GM12878 (cell line): ENCODE results near the gene FMNL3. TPM values are rescaled to one million over a fixed set of nuclear protein-coding genes. Genes with fewer than 3 reads are reported as not detected.

Source experiments
- ATAC-seq: fragments of 200-7000 bp; cut with Tn5 transposase; 3 replicates; pipeline ENCODE4 v1.9.1; 2020; ENCODE audit warnings: mild to moderate bottlenecking, moderate library complexity
- BruUV-seq: library from RNA; stranded (reverse); fragments of 400-500 nt; replicated peaks from 2 replicates; lab custom pipeline; 2021; lab: Mats Ljungman, UMichigan
- CTCF ChIA-PET: fragments of 300-600 bp; sonication (Branson Sonifier 250); formaldehyde crosslinking; extraction: SDS; loops from one replicate; lab custom pipeline; 2021; ENCODE audit warnings: inconsistent platforms; lab: Yijun Ruan, JAX
- POLR2A ChIA-PET: fragments of 350-600 bp; formaldehyde crosslinking; extraction: SDS; loops from one replicate; lab custom pipeline; 2021; ENCODE audit warnings: inconsistent platforms; lab: Charles Lee
- RAD21 ChIA-PET: fragments of 300-600 bp; sonication (Branson Sonifier 250); formaldehyde crosslinking; loops from one replicate; lab custom pipeline; 2023; ENCODE audit warnings: antibody characterized with exemption; ENCODE audit not compliant: unreplicated experiment; lab: Charles Lee
- SMC1A ChIA-PET: fragments of 300-600 bp; sonication (Branson Sonifier 250); formaldehyde crosslinking; loops from one replicate; lab custom pipeline; 2023; ENCODE audit not compliant: unreplicated experiment, uncharacterized antibody; lab: Charles Lee
- DNase-seq: peaks from one replicate; pipeline ENCODE4 v3.0.0-alpha.2; 2011; ENCODE audit warnings: low read depth, low spot score
- FAIRE-seq: peaks from 3 replicates; lab custom pipeline; 2011; peaks lifted over from hg19 to GRCh38; lab: Jason Lieb, UNC
- H2AFZ ChIP-seq: 2 replicates; pipeline ENCODE4 v1.6.0; 2011; ENCODE audit warnings: low read depth, low read length, control low read depth; ENCODE audit not compliant: control insufficient read depth
- H3K27ac ChIP-seq: 2 replicates; pipeline ENCODE4 v1.5.1; 2011; ENCODE audit warnings: control low read depth; ENCODE audit not compliant: control insufficient read depth, insufficient read depth
- H3K27me3 ChIP-seq, 2 experiments: replicated peaks in 1 of 2; 2 replicates each; pipeline versions ENCODE4 v1.6.0 to v1.6.1; 2011; ENCODE audit warnings: low read length in 1 of 2; ENCODE audit not compliant: control insufficient read depth in 2 of 2, insufficient read depth in 2 of 2
- H3K36me3 ChIP-seq, 2 experiments: 2 replicates each; pipeline ENCODE4 v1.5.1; 2011; ENCODE audit warnings: low read length in 1 of 2; ENCODE audit not compliant: control insufficient read depth in 2 of 2, insufficient read depth in 2 of 2
- H3K4me1 ChIP-seq: 2 replicates; pipeline ENCODE4 v1.6.1; 2011; ENCODE audit warnings: mild to moderate bottlenecking, low read length, moderate library complexity, mixed read lengths; ENCODE audit not compliant: control insufficient read depth, insufficient read depth
- H3K4me2 ChIP-seq: 2 replicates; pipeline ENCODE4 v1.6.0; 2011; ENCODE audit warnings: control low read depth; ENCODE audit not compliant: control insufficient read depth, insufficient read depth
- H3K4me3 ChIP-seq: fragments of 200-600 bp; sonication (generic); 2 replicates; pipeline ENCODE4 v1.5.1; 2016
- H3K79me2 ChIP-seq: 2 replicates; pipeline ENCODE4 v1.6.0; 2011; ENCODE audit warnings: low read length; ENCODE audit not compliant: control insufficient read depth, insufficient read depth
- H3K9ac ChIP-seq: 2 replicates; pipeline ENCODE4 v1.8.0; 2011; ENCODE audit warnings: low read length, control low read depth, mixed read lengths; ENCODE audit not compliant: control insufficient read depth, insufficient read depth
- H3K9me3 ChIP-seq: replicated peaks from 3 replicates; pipeline ENCODE4 v1.5.1; 2011; ENCODE audit warnings: mild to moderate bottlenecking, low read length; ENCODE audit not compliant: control insufficient read depth, insufficient read depth
- H4K20me1 ChIP-seq: 2 replicates; pipeline ENCODE4 v1.6.0; 2011; ENCODE audit not compliant: control insufficient read depth, insufficient read depth
- BACH1 ChIP-seq: fragments of 450-650 bp; IDR thresholded peaks from 2 replicates; pipeline ENCODE4 v1.6.1; 2017; ENCODE audit warnings: mild to moderate bottlenecking, borderline replicate concordance
- CEBPB ChIP-seq, 2 experiments: fragments of 150-350 bp in 1 of 2; IDR thresholded peaks; 2 replicates each; pipeline ENCODE4 v1.6.1; 2012 to 2014; ENCODE audit warnings: low read depth in 2 of 2, low read length in 2 of 2, borderline replicate concordance in 1 of 2, inconsistent platforms in 1 of 2
- DPF2 ChIP-seq: fragments of 450-650 bp; IDR thresholded peaks from 2 replicates; pipeline ENCODE4 v1.6.1; 2017; ENCODE audit warnings: mild to moderate bottlenecking
- EP300 ChIP-seq, 2 experiments: fragments of 150-350 bp in 1 of 2; IDR thresholded peaks; 2 replicates each; pipeline ENCODE4 v1.6.1; 2011 to 2012; ENCODE audit warnings: low read depth in 2 of 2, low read length in 2 of 2, borderline replicate concordance in 1 of 2, improper control_type of control experiment in 1 of 2, inconsistent platforms in 1 of 2; ENCODE audit not compliant: control insufficient read depth in 1 of 2
- IKZF1 ChIP-seq: fragments of 450-650 bp; conservative IDR thresholded peaks from 2 replicates; pipeline ENCODE4 v1.6.1; 2017; ENCODE audit warnings: antibody characterized with exemption, mild to moderate bottlenecking
- MAX ChIP-seq: IDR thresholded peaks from 2 replicates; pipeline ENCODE4 v1.6.1; 2012; ENCODE audit warnings: low read depth, low read length, improper control_type of control experiment
- MLLT1 ChIP-seq: fragments of 450-650 bp; IDR thresholded peaks from 2 replicates; pipeline ENCODE4 v1.6.1; 2016; ENCODE audit warnings: mild to moderate bottlenecking
- MYB ChIP-seq: fragments of 150-350 bp; IDR thresholded peaks from 2 replicates; pipeline ENCODE4 v1.6.1; 2014; ENCODE audit warnings: mild to moderate bottlenecking, low read depth, low read length, borderline replicate concordance
- NFIC ChIP-seq: IDR thresholded peaks from 2 replicates; pipeline ENCODE4 v1.6.1; 2012; ENCODE audit warnings: low read depth, mild to moderate bottlenecking, inconsistent platforms, low read length, moderate library complexity
- NR2F1 ChIP-seq: fragments of 450-650 bp; conservative IDR thresholded peaks from 2 replicates; pipeline ENCODE4 v1.6.1; 2017; ENCODE audit warnings: mild to moderate bottlenecking
- PML ChIP-seq: IDR thresholded peaks from 2 replicates; pipeline ENCODE4 v1.6.1; 2012; ENCODE audit warnings: low read length, inconsistent platforms
- RUNX3 ChIP-seq: IDR thresholded peaks from 2 replicates; pipeline ENCODE4 v1.6.1; 2012; ENCODE audit warnings: low read length, inconsistent platforms
- SIX5 ChIP-seq: IDR thresholded peaks from 2 replicates; pipeline ENCODE4 v1.6.1; 2011; ENCODE audit warnings: mild to moderate bottlenecking, low read depth, low read length, moderate library complexity; ENCODE audit not compliant: severe bottlenecking
- SKIL ChIP-seq: fragments of 450-650 bp; IDR thresholded peaks from 2 replicates; pipeline ENCODE4 v1.6.1; 2017; ENCODE audit warnings: mild to moderate bottlenecking, low read depth, inconsistent platforms; ENCODE audit not compliant: poor library complexity, severe bottlenecking
- USF2 ChIP-seq: IDR thresholded peaks from 2 replicates; pipeline ENCODE4 v1.6.1; 2011; ENCODE audit warnings: low read depth, low read length, improper control_type of control experiment, borderline replicate concordance
- YBX1 ChIP-seq: fragments of 450-650 bp; IDR thresholded peaks from 2 replicates; pipeline ENCODE4 v1.6.1; 2016; ENCODE audit warnings: antibody characterized with exemption
- ZNF274 ChIP-seq: IDR thresholded peaks from one replicate; pipeline ENCODE4 v1.8.0; 2011; ENCODE audit not compliant: insufficient read length, insufficient read depth
- WGBS: methylation state at CpG from one replicate; pipeline ENCODE4 v1.1.6; 2016; ENCODE audit warnings: low lambda C conversion rate; ENCODE audit not compliant: insufficient replicate concordance, insufficient coverage; ENCODE audit errors: missing lambda C conversion rate; 5-methylcytosine and 5-hydroxymethylcytosine counted together
- in situ Hi-C: fragments of 300-500 bp; cut with MboI; formaldehyde crosslinking; loops from 9 replicates; pipeline ENCODE4 v1.14.3; 2018; ENCODE audit warnings: mixed read lengths
- intact Hi-C: fragments of 100-400 bp; cut with micrococcal nuclease; formaldehyde crosslinking; loops from one replicate; pipeline ENCODE4 v1.14.2; 2022; ENCODE audit not compliant: unreplicated experiment
- polyA plus RNA-seq, 11 experiments: library from polyadenylated mRNA; depleted of rRNA in 4 of 11; unstranded in 6 of 11; stranded (reverse) in 5 of 11; fragments of >200 nt; fragmentation: Nextera tagmentation in 4 of 11; fragmentation: Illumina TruSeq in 1 of 11; extraction: Ambion mirVana in 4 of 11; extraction: Trizol in 1 of 11; gene quantifications; 1 replicate in 1 of 11; 2 replicates in 10 of 11; pipeline versions ENCODE4 v1.2.1 to v1.2.3, GENCODE V29; 2011 to 2016; ENCODE audit warnings: inconsistent platforms in 2 of 11, missing spikeins in 2 of 11, low read depth in 1 of 11
- total RNA-seq, 4 experiments: library from RNA; depleted of rRNA in 3 of 4; stranded (reverse); fragments of >200 nt in 3 of 4; fragmentation: Illumina TruSeq in 1 of 4; extraction: Trizol in 1 of 4; gene quantifications; 2 replicates each; pipeline versions ENCODE4 v1.2.1 to v1.2.3, GENCODE V29; 2013 to 2021

FMNL3 gene
- total and polyA plus RNA-seq, 10 of the 15 experiments (the other 5 are each of a cell fraction or from before 2014, with no cell fraction given), result 3.0 to 64.9 (median 30.9) TPM

GRCh38 chr12:49664591-49665239 is 42.5 kb downstream of the FMNL3 start:
- Histone ChIP-seq H3K27ac (peak overlapping the region; percentile 86), H3K79me2 (peaks cover 48% of the 10 kb centered on the region), H3K4me3 (no peak overlapping the region; the same call in 1 of the 2 replicates), H3K36me3 (peaks cover 13 to 19% of the 10 kb centered on the region in 2 experiments; a peak in 3 of 4 replicates), H4K20me1 (no peaks in the 10 kb centered on the region), H3K9me3 (no peaks in the 10 kb centered on the region), H3K4me1 (peaks cover 62% of the 10 kb centered on the region), H3K9ac (no peak overlapping the region), H2AFZ (no peak overlapping the region), H3K27me3 (no peaks in the 10 kb centered on the region), H3K4me2 (peak overlapping the region; percentile 30; the same call in 1 of the 2 replicates)
- in situ Hi-C loops (no loop called here), intact Hi-C loops (no loop called here)
- CTCF ChIA-PET, result interaction anchor here (1.0 to 6.9 kb wide), 7 partner anchors 9 to 41 kb away, joined by 4 to 87 read pairs (median 18); partner anchors contain the start of gene FMNL3
- ATAC-seq (peak; percentile 83), FAIRE-seq (peak; percentile 84), DNase-seq (no peak)
- POLR2A ChIA-PET, result interaction anchor here (0.7 to 6.9 kb wide), 8 partner anchors 9 to 379 kb away, joined by 3 to 106 read pairs (median 4); partner anchors contain the start of gene FMNL3
- BruUV-seq, result no TSS peak
- RAD21 ChIA-PET, result interaction anchor here (0.8 to 6.8 kb wide), 7 partner anchors 8 to 40 kb away, joined by 4 to 154 read pairs (median 10); partner anchors contain the start of gene FMNL3
- whole genome bisulfite sequencing, result 6% methylated on average over 4 of the region's 4 CpGs
- SMC1A ChIA-PET, result interaction anchor here (0.8 to 6.1 kb wide), 10 partner anchors 8 to 39 kb away, joined by 3 to 162 read pairs (median 6); partner anchors contain the start of gene FMNL3
- no peak for TF ChIP-seq NR2F1
- TF ChIP-seq SKIL, result no peak
- TF ChIP-seq SIX5, result no peak
- TF ChIP-seq MLLT1, result no peak
- TF ChIP-seq CEBPB (IDR thresholded peaks at IDR 0.05; ENCODE audit: borderline replicate concordance in 1 of 2, low read depth in 2 of 2, low read length in 2 of 2), result no peak
- TF ChIP-seq USF2, result peak; percentile 55
- no peak for TF ChIP-seq BACH1
- 0 out of 4 replicates have a peak, but pooled peaks of 1 of the 2 experiments have one; percentile 32 for TF ChIP-seq EP300 (IDR thresholded peaks at IDR 0.05; ENCODE audit: borderline replicate concordance in 1 of 2, control insufficient read depth in 1 of 2, low read depth in 2 of 2, low read length in 2 of 2)
- no peak for TF ChIP-seq ZNF274
- no peak for TF ChIP-seq PML
- no peak; the same call in 1 of the 2 replicates for TF ChIP-seq NFIC
- TF ChIP-seq DPF2, result no peak
- TF ChIP-seq IKZF1, result no peak
- no peak for TF ChIP-seq YBX1
- peak; percentile 25; the same call in 1 of the 2 replicates for TF ChIP-seq RUNX3
- no peak for TF ChIP-seq MYB
- 0 out of 2 replicates have a peak, but pooled peaks have one; percentile 30 for TF ChIP-seq MAX
